Activated CD8-positive, alpha-beta memory T cell treated with anti-CD3 and anti-CD28 coated beads, Interleukin-2, amount 50 U/mL, for 48 hours (primary cell): ENCODE measurements around the gene ADGRG2.
"Not testable (repeated sequence)": the region's sequence is repeated elsewhere in the genome, so short reads cannot be mapped to it uniquely, and the experiment has no call there.

Experiments used
- DNase-seq: peaks from one replicate; pipeline ENCODE4 v3.0.0-alpha.2; 2020

ADGRG2 gene

DNA sequence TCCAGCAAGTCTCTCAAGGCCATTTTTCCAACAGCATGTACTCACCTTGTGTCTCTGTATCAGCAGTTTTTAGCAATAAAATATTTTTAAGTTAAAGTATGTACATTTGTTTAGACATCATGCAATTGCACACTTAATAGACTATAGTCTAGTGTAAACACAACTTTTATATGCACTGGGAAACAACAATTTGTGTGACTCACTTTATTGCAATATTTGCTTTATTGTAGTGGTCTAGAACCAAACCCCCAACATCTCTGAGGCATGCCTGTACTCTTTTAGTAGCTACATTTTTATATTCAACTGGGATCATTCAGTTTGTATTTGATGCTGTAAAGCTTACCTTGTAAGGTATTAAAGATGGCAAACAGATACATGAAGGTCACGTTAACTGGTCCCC lies 123.6 kb downstream of the ADGRG2 start:
- no peak for DNase-seq

DNA sequence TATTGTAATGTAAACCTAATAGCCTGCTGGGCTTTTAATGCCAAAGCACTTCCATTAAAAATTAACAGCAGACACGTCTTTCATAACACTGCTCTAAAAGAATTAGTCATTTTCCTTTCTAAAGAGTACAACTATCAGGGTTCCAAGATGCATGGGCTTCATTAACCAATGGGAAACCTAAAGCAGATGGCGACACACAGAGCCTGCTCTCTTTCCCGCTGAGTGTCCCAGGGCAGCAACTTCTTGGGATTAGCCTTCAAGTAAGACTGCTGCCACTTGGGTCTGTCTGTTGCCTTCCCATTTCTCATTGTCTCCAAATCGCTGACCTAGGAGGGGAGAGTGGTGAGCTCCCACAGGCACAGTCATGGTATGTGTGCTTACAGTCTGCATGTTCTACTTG lies 124.4 kb downstream of the ADGRG2 start:
- DNase-seq: no peak

DNA sequence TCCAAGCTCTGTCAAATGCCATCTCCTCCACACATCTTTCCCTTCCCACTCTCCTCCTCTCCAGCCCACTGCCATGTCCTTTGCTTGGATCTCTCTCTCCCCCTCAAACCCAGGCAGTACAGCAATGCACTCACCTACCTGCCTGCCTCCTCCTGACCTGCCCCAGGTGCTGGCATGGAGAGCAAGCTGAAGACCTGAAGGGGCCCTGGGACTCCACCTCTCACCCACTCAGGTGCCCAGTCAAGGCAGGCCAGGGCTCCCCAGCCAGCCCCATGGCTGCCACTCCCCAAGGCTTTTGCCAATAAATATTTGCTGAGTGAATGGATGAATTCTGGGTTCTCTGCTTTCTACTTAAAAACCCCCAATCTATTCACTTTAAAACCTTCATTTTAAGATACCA lies 125.7 kb downstream of the ADGRG2 start:
- DNase-seq: no peak

DNA sequence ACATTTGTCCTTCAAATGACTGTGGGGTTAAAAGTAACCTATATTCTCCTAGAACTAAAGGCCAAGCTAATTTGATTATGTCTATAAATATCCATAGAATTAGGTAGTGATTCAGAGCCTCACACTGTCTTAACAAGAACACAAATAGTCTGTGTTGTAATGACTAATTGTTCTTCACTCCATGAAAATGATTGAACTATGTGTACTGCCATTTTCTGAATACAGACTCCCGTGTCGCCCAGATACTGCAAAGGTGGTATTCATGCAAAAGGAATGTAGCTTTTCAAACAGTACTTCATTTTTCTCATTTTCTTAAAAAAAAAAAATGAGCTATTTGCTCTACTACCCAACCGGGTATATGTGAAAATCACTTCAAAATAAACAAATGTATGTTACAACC lies 127.0 kb downstream of the ADGRG2 start:
- no peak for DNase-seq

DNA sequence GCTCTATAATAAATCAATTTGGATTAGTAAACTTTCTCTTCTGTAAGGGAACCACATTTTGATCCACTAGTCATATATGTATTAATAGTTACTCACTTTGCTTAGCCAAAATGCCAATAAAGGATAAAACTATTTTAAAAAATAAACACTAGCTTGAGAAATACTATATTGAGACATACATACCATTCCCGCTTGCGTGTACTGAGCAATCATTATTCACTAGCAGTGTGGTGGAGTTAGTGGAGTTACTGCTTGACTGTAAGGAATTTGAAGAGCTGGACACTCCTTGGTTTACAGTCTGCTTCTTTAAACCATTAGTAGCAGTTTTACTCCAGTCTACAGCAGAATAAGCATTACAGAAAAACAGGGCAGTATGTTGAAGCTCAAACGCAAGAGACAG lies 127.6 kb downstream of the ADGRG2 start:
- no peak for DNase-seq

DNA sequence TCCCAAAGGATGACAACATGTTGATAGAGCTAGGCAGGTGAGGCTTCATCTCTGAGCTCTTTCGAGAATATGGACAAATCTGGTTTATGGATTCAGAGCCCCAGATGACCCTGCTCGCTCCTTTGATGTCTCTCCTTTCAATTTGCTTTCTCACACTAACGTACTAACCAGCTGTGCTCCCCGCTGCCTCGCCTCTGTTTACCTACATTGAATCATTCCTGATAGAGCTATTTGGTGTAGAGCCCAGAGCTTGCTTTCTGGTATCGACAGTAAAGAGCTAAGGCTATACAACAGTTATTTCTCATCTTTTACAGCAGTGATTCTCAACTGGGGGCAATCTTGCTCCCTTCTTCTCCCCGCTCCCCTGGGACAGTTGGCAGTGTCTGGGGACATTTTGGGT lies 129.4 kb downstream of the ADGRG2 start:
- no peak for DNase-seq

DNA sequence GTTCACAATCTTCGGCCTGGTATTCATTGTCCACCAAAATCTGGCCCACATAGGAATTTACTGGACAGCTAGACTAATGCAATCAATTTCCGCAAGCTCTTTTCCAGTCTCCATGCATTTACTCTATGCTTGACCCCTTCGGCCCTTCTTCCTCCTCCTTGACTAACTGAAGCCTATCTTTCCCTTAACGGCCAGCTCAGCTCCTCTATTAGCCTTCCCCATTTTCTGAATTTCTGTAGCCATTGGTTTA lies 137.2 kb downstream of the ADGRG2 start:
- DNase-seq: no peak

- DNase-seq: peak; percentile 86
Observed at GRCh38 chrX:18984381-18985185, 137.7 kb downstream of the ADGRG2 start.

GRCh38 chrX:18983666-18984380 lies 138.4 kb downstream of the ADGRG2 start, which contains the start of gene PHKA2:
Gene PHKA2, minus strand, starts transcription at chrX:18984114. Its CDS starts 182 bp downstream, at chrX:18983932.
- DNase-seq: peak; percentile 68

GRCh38 chrX:18981124-18981807 lies 141.0 kb downstream of the ADGRG2 start:
- DNase-seq: no peak

- not testable (repeated sequence) for DNase-seq
Observed at GRCh38 chrX:18980262-18980661, 142.0 kb downstream of the ADGRG2 start.

DNA sequence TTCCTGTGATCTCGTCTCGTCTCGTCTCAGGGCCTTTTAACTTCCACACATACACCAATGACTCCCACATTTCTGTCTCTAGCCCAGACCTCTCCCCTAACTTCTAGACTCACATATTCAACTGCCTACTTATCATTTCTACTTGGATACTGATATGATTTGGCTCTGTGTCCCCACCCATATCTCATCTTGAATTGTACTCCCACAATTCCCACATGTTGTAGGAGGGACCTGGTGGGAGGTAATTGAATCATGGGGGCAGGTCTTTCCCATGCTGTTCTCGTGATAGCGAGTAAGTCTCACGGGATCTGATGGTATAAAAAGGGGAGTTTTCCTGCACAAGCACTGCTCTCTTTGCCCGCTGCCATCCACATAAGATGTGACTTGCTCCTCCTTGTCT lies 147.3 kb downstream of the ADGRG2 start:
- no peak for DNase-seq

GRCh38 chrX:18973527-18974192 lies 148.6 kb downstream of the ADGRG2 start:
- DNase-seq: no peak

- DNase-seq: no peak
Observed at GRCh38 chrX:18971506-18971905, 150.8 kb downstream of the ADGRG2 start.

DNA sequence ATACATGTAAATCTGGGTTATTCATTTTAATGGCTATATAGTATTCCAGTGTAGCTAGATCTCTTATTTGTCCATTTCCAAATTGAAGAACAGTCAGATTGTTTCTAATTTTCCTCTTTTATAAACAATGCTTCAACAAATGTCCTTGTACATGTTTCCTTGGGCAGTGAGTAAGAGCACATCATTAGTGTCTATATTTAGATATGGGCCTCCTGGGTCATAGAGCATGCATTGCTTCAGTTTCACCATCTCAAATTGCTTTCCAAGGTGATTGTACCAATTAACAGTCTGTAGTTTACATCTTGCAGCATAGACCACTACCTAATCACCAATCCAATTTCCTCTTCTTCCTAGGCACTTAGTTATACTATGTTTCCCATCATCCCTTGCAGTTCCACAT lies 151.8 kb downstream of the ADGRG2 start:
- no peak for DNase-seq

GRCh38 chrX:18966624-18967023 lies 155.6 kb downstream of the ADGRG2 start:
- DNase-seq: no peak

GRCh38 chrX:18964901-18965300 lies 157.4 kb downstream of the ADGRG2 start:
- DNase-seq: no peak

- DNase-seq: no peak
Observed at GRCh38 chrX:18964026-18964425, 158.2 kb downstream of the ADGRG2 start.

GRCh38 chrX:18962329-18962728 lies 159.9 kb downstream of the ADGRG2 start:
- DNase-seq: no peak

- DNase-seq: no peak
Observed at GRCh38 chrX:18961686-18962085, 160.6 kb downstream of the ADGRG2 start.

DNA sequence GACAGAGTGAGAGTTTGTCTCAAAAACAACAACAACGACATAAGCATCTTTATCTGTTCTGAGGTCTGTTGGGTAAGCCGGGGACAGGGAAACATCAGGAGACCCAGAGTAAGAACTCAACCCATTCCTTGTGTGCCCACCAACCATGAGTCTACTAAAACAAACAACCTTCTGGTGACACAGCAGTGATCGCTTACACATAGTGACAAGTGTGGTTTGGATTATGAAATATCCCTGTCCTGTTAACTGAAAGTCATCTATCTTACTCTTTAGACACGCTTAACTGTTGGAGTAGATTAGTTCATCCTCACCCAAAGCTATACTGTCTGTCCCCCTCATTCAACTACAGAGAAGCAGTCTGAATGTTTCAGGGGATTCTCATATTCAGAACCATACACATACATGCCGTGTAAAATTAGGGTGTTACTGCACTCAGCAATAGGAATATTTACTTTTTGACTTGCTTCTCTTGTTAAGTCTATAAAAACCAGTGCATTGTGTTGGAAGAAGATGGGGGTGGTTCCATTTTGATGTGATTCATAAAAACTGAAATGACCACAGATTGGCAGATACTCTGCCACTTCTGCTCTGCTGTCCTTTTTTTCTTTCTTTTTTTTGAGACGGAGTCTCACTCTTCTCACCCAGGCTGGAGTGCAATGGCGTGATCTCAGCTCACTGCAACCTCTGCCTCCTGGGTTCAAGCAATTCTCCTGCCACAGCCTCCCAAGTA lies 165.8 kb downstream of the ADGRG2 start:
- DNase-seq: no peak

- DNase-seq: no peak
Observed at GRCh38 chrX:18955676-18956075, 166.6 kb downstream of the ADGRG2 start.

DNA sequence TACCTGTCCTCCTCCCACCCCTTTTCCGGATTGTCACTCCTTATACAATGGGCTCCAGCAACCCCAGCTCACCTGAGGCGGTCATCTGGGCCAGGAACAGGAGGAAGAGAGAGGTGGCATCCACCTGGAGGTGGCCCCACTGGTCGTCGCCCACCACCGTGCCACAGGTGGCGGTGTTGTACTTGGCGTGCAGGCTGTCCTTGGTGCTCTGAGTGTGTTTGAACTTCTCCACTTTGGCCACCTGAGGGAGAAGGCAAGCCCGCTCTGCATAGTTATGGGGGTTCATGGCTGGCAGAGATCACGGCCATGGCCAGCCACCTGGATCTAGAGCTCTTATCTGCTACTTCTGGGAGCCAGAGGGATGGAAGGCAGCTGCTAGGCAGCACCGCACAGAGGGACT lies 171.2 kb downstream of the ADGRG2 start:
- DNase-seq: no peak
